H1 (cell line): ENCODE data around the gene FOXL2NB. TPM values are rescaled to one million over a fixed set of nuclear protein-coding genes. Genes with fewer than 3 reads are reported as not detected.

Experiments used
- CTCF ChIA-PET: fragments of 300-600 bp; sonication (Branson Sonifier 250); formaldehyde crosslinking; loops from one replicate; lab custom pipeline; 2021; ENCODE audit not compliant: partially characterized antibody; lab: Charles Lee
- POLR2A ChIA-PET: fragments of 300-600 bp; sonication (Branson Sonifier 250); formaldehyde crosslinking; loops from one replicate; lab custom pipeline; 2021; ENCODE audit warnings: inconsistent platforms; ENCODE audit not compliant: partially characterized antibody; lab: Charles Lee
- DNase-seq, 2 experiments: peaks; one replicate each; pipeline versions ENCODE4 v3.0.0 to v3.0.0-alpha.2; 2010 to 2022; ENCODE audit warnings: low spot score in 2 of 2, low read depth in 1 of 2, mixed read lengths in 1 of 2
- FAIRE-seq: peaks from 2 replicates; lab custom pipeline; 2011; peaks lifted over from hg19 to GRCh38; lab: Jason Lieb, UNC
- H2AFZ ChIP-seq: 2 replicates; pipeline ENCODE4 v1.8.1; 2012; ENCODE audit warnings: low read length, inconsistent platforms
- H2AK5ac ChIP-seq: 2 replicates; pipeline ENCODE4 v1.6.1; 2013; ENCODE audit warnings: low read depth, low read length
- H2BK120ac ChIP-seq: replicated peaks from 2 replicates; pipeline ENCODE3; 2013; ENCODE audit warnings: low read depth, low read length, inconsistent platforms
- H2BK12ac ChIP-seq: 2 replicates; pipeline ENCODE4 v1.6.1; 2013; ENCODE audit warnings: low read depth, low read length
- H2BK15ac ChIP-seq: 2 replicates; pipeline ENCODE4 v1.6.1; 2013; ENCODE audit warnings: low read length
- H2BK20ac ChIP-seq: 2 replicates; pipeline ENCODE4 v1.6.1; 2013; ENCODE audit warnings: low read length
- H2BK5ac ChIP-seq: 2 replicates; pipeline ENCODE4 v1.6.1; 2013; ENCODE audit warnings: low read depth, low read length
- H3K14ac ChIP-seq: 2 replicates; pipeline ENCODE4 v1.6.1; 2013; ENCODE audit warnings: inconsistent platforms; ENCODE audit not compliant: insufficient read length
- H3K18ac ChIP-seq: 2 replicates; pipeline ENCODE4 v1.6.1; 2013; ENCODE audit warnings: low read length; ENCODE audit errors: extremely low read depth
- H3K23ac ChIP-seq: 2 replicates; pipeline ENCODE4 v1.6.1; 2013; ENCODE audit warnings: inconsistent platforms; ENCODE audit not compliant: insufficient read length
- H3K23me2 ChIP-seq: 2 replicates; pipeline ENCODE4 v1.6.1; 2013; ENCODE audit warnings: low read depth, low read length
- H3K27ac ChIP-seq: 2 replicates; pipeline ENCODE4 v1.6.1; 2011; ENCODE audit warnings: low read depth, low read length, inconsistent platforms
- H3K27me3 ChIP-seq, 4 experiments: replicated peaks in 1 of 4; 1 replicate in 1 of 4; 2 replicates in 3 of 4; pipeline versions ENCODE4 v1.6.1 to v1.8.1; 2011 to 2013; ENCODE audit warnings: low read length in 3 of 4, mild to moderate bottlenecking in 3 of 4, inconsistent platforms in 2 of 4, mixed read lengths in 2 of 4, moderate library complexity in 1 of 4; ENCODE audit not compliant: control insufficient read depth in 3 of 4, insufficient read depth in 3 of 4; ENCODE audit errors: extremely low read depth in 1 of 4
- H3K36me3 ChIP-seq, 4 experiments: 2 replicates each; pipeline versions ENCODE4 v1.6.1 to v1.8.1; 2011 to 2013; ENCODE audit warnings: mild to moderate bottlenecking in 4 of 4, low read length in 3 of 4, moderate library complexity in 2 of 4, control low read depth in 1 of 4, inconsistent platforms in 1 of 4; ENCODE audit not compliant: insufficient read depth in 4 of 4, control insufficient read depth in 2 of 4
- H3K4ac ChIP-seq: replicated peaks from 2 replicates; pipeline ENCODE3; 2013; ENCODE audit warnings: low read length, low read depth, mixed read lengths, inconsistent platforms; ENCODE audit not compliant: insufficient read length
- H3K4me1 ChIP-seq, 4 experiments: replicated peaks in 1 of 4; 1 replicate in 1 of 4; 2 replicates in 3 of 4; pipeline versions ENCODE4 v1.6.1 to v1.8.1; 2011 to 2013; ENCODE audit warnings: low read length in 3 of 4, inconsistent platforms in 2 of 4, mixed read lengths in 1 of 4; ENCODE audit not compliant: insufficient read depth in 4 of 4, control insufficient read depth in 3 of 4
- H3K4me2 ChIP-seq, 2 experiments: 2 replicates each; pipeline versions ENCODE4 v1.6.1 to v1.8.1; 2011 to 2013; ENCODE audit warnings: low read depth in 2 of 2, low read length in 2 of 2, control low read depth in 1 of 2, inconsistent platforms in 1 of 2, mild to moderate bottlenecking in 1 of 2; ENCODE audit not compliant: insufficient read depth in 1 of 2
- H3K4me3 ChIP-seq, 4 experiments: fragments of 200-600, 300-600 bp in 1 of 4; sonication (generic), shearing (Covaris generic), sonication (Bioruptor Twin) in 1 of 4; 2 replicates each; pipeline versions ENCODE4 v1.5.1 to v1.8.1; 2011 to 2016; ENCODE audit warnings: low read length in 4 of 4, low read depth in 3 of 4, control low read depth in 2 of 4, inconsistent platforms in 2 of 4, mild to moderate bottlenecking in 2 of 4, mixed read lengths in 1 of 4, moderate library complexity in 1 of 4; ENCODE audit not compliant: insufficient read depth in 2 of 4; ENCODE audit errors: extremely low read depth in 1 of 4
- H3K56ac ChIP-seq: replicated peaks from 2 replicates; pipeline ENCODE3; 2013; ENCODE audit warnings: low read depth, mild to moderate bottlenecking, mixed read lengths, low read length, inconsistent platforms; ENCODE audit not compliant: insufficient read length
- H3K79me1 ChIP-seq: 2 replicates; pipeline ENCODE4 v1.6.1; 2013; ENCODE audit warnings: low read depth, low read length, control low read depth
- H3K79me2 ChIP-seq, 2 experiments: 2 replicates each; pipeline versions ENCODE4 v1.6.1 to v1.8.1; 2012 to 2013; ENCODE audit warnings: low read length in 2 of 2, mild to moderate bottlenecking in 2 of 2, inconsistent platforms in 1 of 2; ENCODE audit not compliant: insufficient read depth in 2 of 2, control insufficient read depth in 1 of 2
- H3K9ac ChIP-seq, 4 experiments: replicated peaks in 1 of 4; 1 replicate in 1 of 4; 2 replicates in 3 of 4; pipeline versions ENCODE4 v1.6.1 to v1.8.1; 2011 to 2013; ENCODE audit warnings: low read depth in 3 of 4, low read length in 3 of 4, control low read depth in 2 of 4, mild to moderate bottlenecking in 2 of 4, moderate library complexity in 2 of 4, inconsistent platforms in 1 of 4; ENCODE audit errors: extremely low read depth in 1 of 4
- H3K9me3 ChIP-seq, 2 experiments: 2 replicates each; pipeline versions ENCODE4 v1.6.1 to v1.8.1; 2012 to 2013; ENCODE audit warnings: mild to moderate bottlenecking in 2 of 2, moderate library complexity in 2 of 2, control low read depth in 1 of 2, inconsistent platforms in 1 of 2, low read depth in 1 of 2, low read length in 1 of 2, mixed read lengths in 1 of 2; ENCODE audit not compliant: insufficient read depth in 2 of 2
- H4K20me1 ChIP-seq, 2 experiments: replicated peaks in 1 of 2; 2 replicates each; pipeline versions ENCODE3 to v1.8.1; 2011 to 2013; ENCODE audit warnings: inconsistent platforms in 2 of 2, low read length in 2 of 2, mild to moderate bottlenecking in 1 of 2; ENCODE audit not compliant: insufficient read depth in 2 of 2, control insufficient read depth in 1 of 2
- H4K5ac ChIP-seq: 2 replicates; pipeline ENCODE4 v1.6.1; 2013; ENCODE audit warnings: low read length, low read depth, mixed read lengths, inconsistent platforms; ENCODE audit not compliant: insufficient read length
- H4K8ac ChIP-seq: 2 replicates; pipeline ENCODE4 v1.8.0; 2013; ENCODE audit warnings: mild to moderate bottlenecking, moderate library complexity, low read length, inconsistent platforms; ENCODE audit not compliant: insufficient read depth; ENCODE audit errors: extremely low read depth
- H4K91ac ChIP-seq: replicated peaks from 2 replicates; pipeline ENCODE3; 2013; ENCODE audit warnings: low read length, mixed read lengths, inconsistent platforms; ENCODE audit not compliant: insufficient read length
- BCL11A ChIP-seq, 2 experiments: IDR thresholded peaks; one replicate each; pipeline ENCODE4 v1.6.1; 2011; ENCODE audit warnings: low read depth in 2 of 2, low read length in 2 of 2, mild to moderate bottlenecking in 2 of 2
- EGR1 ChIP-seq: IDR thresholded peaks from 2 replicates; pipeline ENCODE4 v1.6.1; 2011; ENCODE audit warnings: low read depth, low read length, borderline replicate concordance
- EP300 ChIP-seq, 2 experiments: IDR thresholded peaks; 1 replicate in 1 of 2; 2 replicates in 1 of 2; pipeline ENCODE4 v1.6.1; 2011 to 2012; ENCODE audit warnings: low read depth in 2 of 2, low read length in 2 of 2, mild to moderate bottlenecking in 2 of 2, borderline replicate concordance in 1 of 2, inconsistent platforms in 1 of 2, moderate library complexity in 1 of 2
- HDAC2 ChIP-seq, 2 experiments: fragments of 300-600 bp in 1 of 2; sonication (generic) in 1 of 2; IDR thresholded peaks; 2 replicates each; pipeline ENCODE4 v1.6.1; 2011 to 2012; ENCODE audit warnings: low read depth in 2 of 2, low read length in 2 of 2, mild to moderate bottlenecking in 2 of 2, moderate library complexity in 2 of 2, borderline replicate concordance in 1 of 2, inconsistent platforms in 1 of 2
- POLR2A ChIP-seq, 2 experiments: IDR thresholded peaks; 1 replicate in 1 of 2; 2 replicates in 1 of 2; pipeline ENCODE4 v1.6.1; 2011; ENCODE audit warnings: low read depth in 2 of 2, low read length in 2 of 2, mild to moderate bottlenecking in 2 of 2; ENCODE audit errors: control extremely low read depth in 1 of 2
- POLR2AphosphoS5 ChIP-seq: IDR thresholded peaks from 2 replicates; pipeline ENCODE4 v1.6.1; 2011; ENCODE audit warnings: low read depth, low read length
- RNF2 ChIP-seq: fragments of 200-900, 300-1000 bp; sonication (generic); IDR thresholded peaks from 2 replicates; pipeline ENCODE4 v1.7.1; 2016; ENCODE audit warnings: borderline replicate concordance, low read depth, mild to moderate bottlenecking, antibody characterized with exemption, low read length; ENCODE audit not compliant: poor library complexity, severe bottlenecking; ENCODE audit errors: missing control alignments
- SAP30 ChIP-seq: fragments of 300-600 bp; sonication (generic); IDR thresholded peaks from 2 replicates; pipeline ENCODE4 v1.7.1; 2012; ENCODE audit warnings: low read length, moderate library complexity, mild to moderate bottlenecking, inconsistent platforms; ENCODE audit not compliant: insufficient read depth, insufficient replicate concordance
- SP4 ChIP-seq: IDR thresholded peaks from 2 replicates; pipeline ENCODE4 v1.6.1; 2012; ENCODE audit warnings: low read length, inconsistent platforms
- WGBS, 2 experiments: shearing (Covaris generic) in 1 of 2; methylation state at CpG; one replicate each; pipeline versions ENCODE4 v1.1.6 to v1.1.7; 2013 to 2015; ENCODE audit warnings: low lambda C conversion rate in 2 of 2, mixed read lengths in 2 of 2, inconsistent platforms in 1 of 2, low coverage in 1 of 2, missing lambda C conversion rate in 1 of 2; ENCODE audit not compliant: insufficient replicate concordance in 2 of 2, insufficient coverage in 1 of 2, insufficient read length in 1 of 2; ENCODE audit errors: extremely low coverage in 1 of 2, missing lambda C conversion rate in 1 of 2; 5-methylcytosine and 5-hydroxymethylcytosine counted together
- polyA plus RNA-seq, 7 experiments: library from polyadenylated mRNA; depleted of rRNA in 3 of 7; stranded (reverse) in 5 of 7; unstranded in 2 of 7; fragments of >200 nt in 5 of 7; fragments of 200-250 nt in 2 of 7; gene quantifications; 1 replicate in 5 of 7; 2 replicates in 1 of 7; 4 replicates in 1 of 7; pipeline versions ENCODE4 v1.2.1 to v1.2.3, GENCODE V29; 2011 to 2013; ENCODE audit warnings: missing spikeins in 2 of 7, mixed read lengths in 2 of 7
- total RNA-seq: library from RNA; stranded (reverse); fragmentation: NEBNext Ultra II Directional; extraction: Animal tissue kit (Norgen Biotek cat#: 25700); gene quantifications from 2 replicates; pipeline ENCODE4 v1.2.1, GENCODE V29; 2021

Gene FOXL2NB
- total and polyA plus RNA-seq, 2 of the 8 experiments (the other 6 are each of a cell fraction or from before 2014, with no cell fraction given), result 5.4 to 7.3 TPM

GRCh38 chr3:138962854-138963560, 16.0 kb downstream of the FOXL2NB start:
- H3K79me2 ChIP-seq, result no peaks in the 10 kb centered on the region
- no peak overlapping the region for H3K4me3 ChIP-seq
- POLR2A ChIA-PET, result interaction anchor here (8.0 kb wide), 1 partner anchor 14 kb away, joined by 84 read pairs; the partner anchor contains the start of genes FOXL2 and FOXL2NB
- no peak overlapping the region for H2BK20ac ChIP-seq
- DNase-seq (no peak), FAIRE-seq (no peak)
- H3K23me2 ChIP-seq, result no peaks in the 10 kb centered on the region
- no peak overlapping the region; the same call in 1 of the 2 replicates for H3K27ac ChIP-seq
- H4K5ac ChIP-seq, result no peak overlapping the region
- no peak overlapping the region for H3K14ac ChIP-seq
- H3K23ac ChIP-seq, result no peak overlapping the region
- H3K4ac ChIP-seq, result no peak overlapping the region
- H2BK15ac ChIP-seq, result no peak overlapping the region
- H3K18ac ChIP-seq, result no peak overlapping the region
- CTCF ChIA-PET, result interaction anchor here (0.6 to 4.9 kb wide), 6 partner anchors 9 to 465 kb away, joined by 5 to 35 read pairs (median 18); partner anchors contain the start of genes FOXL2 and FOXL2NB
- no peak overlapping the region for H3K56ac ChIP-seq
- H3K79me1 ChIP-seq, result no peaks in the 10 kb centered on the region
- H3K36me3 ChIP-seq, result no peaks in the 10 kb centered on the region
- H2BK5ac ChIP-seq, result no peak overlapping the region
- no peaks in the 10 kb centered on the region; a peak in 1 of 7 replicates for H3K4me1 ChIP-seq
- no peak overlapping the region for H2BK12ac ChIP-seq
- H2AK5ac ChIP-seq, result no peak overlapping the region
- no peak overlapping the region for H4K91ac ChIP-seq
- no peak overlapping the region for H2BK120ac ChIP-seq
- 0 out of 2 replicates have a peak overlapping the region, but pooled peaks have one; percentile 20 for H2AFZ ChIP-seq
- no peak overlapping the region for H4K8ac ChIP-seq
- H4K20me1 ChIP-seq, result no peaks in the 10 kb centered on the region
- no peak overlapping the region for H3K4me2 ChIP-seq
- peaks cover 5 to 15% (median 10%) of the 10 kb centered on the region in 4 experiments for H3K27me3 ChIP-seq
- peaks cover 0 to 7% of the 10 kb centered on the region in 2 experiments; a peak in 2 of 4 replicates for H3K9me3 ChIP-seq
- WGBS, 2 experiments, result 81% methylated on average over 8 of the region's 8 CpGs; no CpG with 5 or more reads in 1 of the 2 experiments
- H3K9ac ChIP-seq, result no peak overlapping the region
- no peak for TF ChIP-seq HDAC2 (IDR thresholded peaks at IDR 0.05; ENCODE audit: borderline replicate concordance in 1 of 2, low read depth in 2 of 2, low read length in 2 of 2)
- TF ChIP-seq SAP30, result no peak
- TF ChIP-seq POLR2A (IDR thresholded peaks at IDR 0.05; ENCODE audit: control extremely low read depth in 1 of 2, low read depth in 2 of 2, low read length in 2 of 2), result no peak
- TF ChIP-seq RNF2, result no peak
- no peak for TF ChIP-seq POLR2AphosphoS5
- no peak for TF ChIP-seq EP300 (IDR thresholded peaks at IDR 0.05; ENCODE audit: borderline replicate concordance in 1 of 2, low read depth in 2 of 2, low read length in 2 of 2)
- TF ChIP-seq EGR1, result no peak
- no peak for TF ChIP-seq SP4
- no peak for TF ChIP-seq BCL11A (IDR thresholded peaks at IDR 0.05; ENCODE audit: low read depth in 2 of 2, low read length in 2 of 2)
